MM.1S (cell line): Measurements from ENCODE around the gene SYNDIG1.

ENCODE experiments used
- CTCF ChIP-seq: fragments of 300-600 bp; sonication (generic); IDR thresholded peaks from 2 replicates; pipeline ENCODE4 v1.5.1; 2016; ENCODE audit warnings: antibody characterized with exemption, low read length, mixed read lengths
- EZH2 ChIP-seq: fragments of 300-600 bp; sonication (generic); optimal IDR thresholded peaks from 2 replicates; pipeline ENCODE3; 2017; ENCODE audit warnings: low read depth, mild to moderate bottlenecking, antibody characterized with exemption, low read length, mixed read lengths

- no peak for TF ChIP-seq CTCF
- TF ChIP-seq EZH2, result no peak
These were observed 103.4 kb downstream of the SYNDIG1 start for GRCh38 chr20:24572862-24573261.
